ENCODE data around the gene PAPSS2.
A peak's percentile ranks its signal among the peaks of the same experiment; 100 is the strongest.
"Not testable (repeated sequence)": the region's sequence is repeated elsewhere in the genome, so short reads cannot be mapped to it uniquely, and the experiment has no call there.

The PAPSS2 gene

GRCh38 chr10:87729940-87730339 is 70.3 kb downstream of the PAPSS2 start:
- no peaks in the 10 kb centered on the region for H3K4me1 ChIP-seq (ENCODE audit: insufficient read depth, poor library complexity, severe bottlenecking)
- DNase-seq (ENCODE audit: low spot score) (no peak), ATAC-seq (ENCODE audit: low read depth) (no peak)
- H3K27me3 ChIP-seq (ENCODE audit: insufficient read depth, poor library complexity, severe bottlenecking): no peaks in the 10 kb centered on the region
- no peaks in the 10 kb centered on the region for H3K36me3 ChIP-seq (ENCODE audit: low read depth)
- TF ChIP-seq CTCF (IDR thresholded peaks at IDR 0.05; ENCODE audit: poor library complexity, severe bottlenecking): no peak
- H3K9me3 ChIP-seq (ENCODE audit: severe bottlenecking): no peaks in the 10 kb centered on the region
- H3K4me3 ChIP-seq (ENCODE audit: severe bottlenecking): no peak overlapping the region
- H3K27ac ChIP-seq (ENCODE audit: poor library complexity, severe bottlenecking): no peak overlapping the region

- H3K27ac ChIP-seq (ENCODE audit: poor library complexity, severe bottlenecking): no peak overlapping the region
- H3K4me3 ChIP-seq (ENCODE audit: severe bottlenecking): no peak overlapping the region
- H3K9me3 ChIP-seq (ENCODE audit: severe bottlenecking): no peaks in the 10 kb centered on the region
- no peaks in the 10 kb centered on the region for H3K4me1 ChIP-seq (ENCODE audit: insufficient read depth, poor library complexity, severe bottlenecking)
- no peak for TF ChIP-seq CTCF (IDR thresholded peaks at IDR 0.05; ENCODE audit: poor library complexity, severe bottlenecking)
- H3K27me3 ChIP-seq (ENCODE audit: insufficient read depth, poor library complexity, severe bottlenecking): no peaks in the 10 kb centered on the region
- no peaks in the 10 kb centered on the region for H3K36me3 ChIP-seq (ENCODE audit: low read depth)
- ATAC-seq (ENCODE audit: low read depth) (no peak), DNase-seq (ENCODE audit: low spot score) (no peak)
These were observed 73.4 kb downstream of the PAPSS2 start for GRCh38 chr10:87733081-87733480.

- Histone ChIP-seq H3K4me1 (ENCODE audit: insufficient read depth, poor library complexity, severe bottlenecking) (peaks cover 5% of the 10 kb centered on the region), H3K9me3 (ENCODE audit: severe bottlenecking) (no peaks in the 10 kb centered on the region), H3K27ac (ENCODE audit: poor library complexity, severe bottlenecking) (no peak overlapping the region), H3K27me3 (ENCODE audit: insufficient read depth, poor library complexity, severe bottlenecking) (no peaks in the 10 kb centered on the region), H3K36me3 (ENCODE audit: low read depth) (no peaks in the 10 kb centered on the region), H3K4me3 (ENCODE audit: severe bottlenecking) (no peak overlapping the region)
- DNase-seq (ENCODE audit: low spot score) (no peak), ATAC-seq (ENCODE audit: low read depth) (peak; percentile 71)
- TF ChIP-seq CTCF (IDR thresholded peaks at IDR 0.05; ENCODE audit: poor library complexity, severe bottlenecking): peak; percentile 89
These were observed 75.5 kb downstream of the PAPSS2 start for GRCh38 chr10:87734987-87735827.

- not testable (repeated sequence) for H3K9me3 ChIP-seq (ENCODE audit: severe bottlenecking); H3K4me3 ChIP-seq (ENCODE audit: severe bottlenecking); H3K27me3 ChIP-seq (ENCODE audit: insufficient read depth, poor library complexity, severe bottlenecking); H3K27ac ChIP-seq (ENCODE audit: poor library complexity, severe bottlenecking); H3K36me3 ChIP-seq (ENCODE audit: low read depth); DNase-seq (ENCODE audit: low spot score); H3K4me1 ChIP-seq (ENCODE audit: insufficient read depth, poor library complexity, severe bottlenecking); ATAC-seq (ENCODE audit: low read depth)
These were observed 78.6 kb downstream of the PAPSS2 start for GRCh38 chr10:87738253-87738652.

GRCh38 chr10:87739703-87740102 is 80.0 kb downstream of the PAPSS2 start:
- DNase-seq (ENCODE audit: low spot score): no peak
- H3K4me1 ChIP-seq (ENCODE audit: insufficient read depth, poor library complexity, severe bottlenecking): peaks cover 9% of the 10 kb centered on the region
- TF ChIP-seq CTCF (IDR thresholded peaks at IDR 0.05; ENCODE audit: poor library complexity, severe bottlenecking): no peak
- H3K36me3 ChIP-seq (ENCODE audit: low read depth): no peaks in the 10 kb centered on the region
- H3K27me3 ChIP-seq (ENCODE audit: insufficient read depth, poor library complexity, severe bottlenecking): no peaks in the 10 kb centered on the region
- no peak overlapping the region for H3K27ac ChIP-seq (ENCODE audit: poor library complexity, severe bottlenecking)
- no peaks in the 10 kb centered on the region for H3K9me3 ChIP-seq (ENCODE audit: severe bottlenecking)
- no peak for ATAC-seq (ENCODE audit: low read depth)
- H3K4me3 ChIP-seq (ENCODE audit: severe bottlenecking): no peak overlapping the region

All from RWPE2 (cell line).